Measurements from ENCODE around the gene HSPBAP1. TPM values are rescaled to one million over a fixed set of nuclear protein-coding genes. Genes with fewer than 3 reads are reported as not detected.

The HSPBAP1 gene
- total RNA-seq, 1 experiment from 2014 or later, result 8.9 TPM

DNA sequence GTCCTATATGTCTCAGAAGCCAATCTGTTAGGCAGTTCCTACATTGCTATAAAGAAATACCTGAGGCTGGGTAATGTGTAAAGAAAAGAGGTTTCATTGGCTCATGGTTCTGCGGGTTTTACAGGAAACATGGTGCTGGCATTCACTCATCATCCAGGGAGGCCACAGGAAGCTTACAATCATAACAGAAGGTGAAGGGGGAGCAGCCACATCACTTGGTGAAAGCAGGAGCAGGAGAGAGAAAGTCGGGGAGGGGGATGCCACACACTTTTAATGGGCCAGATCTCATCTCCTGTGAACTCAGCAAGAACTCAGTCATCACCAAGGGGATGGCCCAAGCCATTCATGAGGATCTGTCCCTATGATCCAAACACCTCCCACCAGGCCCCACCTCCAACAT is 10.3 kb upstream of the HSPBAP1 start:
- DNase-seq, result no peak
- H3K4me3 Mint-ChIP-seq (ENCODE audit: low read depth, unreplicated experiment), result no peak overlapping the region
- no peaks in the 10 kb centered on the region for H3K4me1 Mint-ChIP-seq (ENCODE audit: low read depth, unreplicated experiment)
- TF ChIP-seq, protein P1, sequence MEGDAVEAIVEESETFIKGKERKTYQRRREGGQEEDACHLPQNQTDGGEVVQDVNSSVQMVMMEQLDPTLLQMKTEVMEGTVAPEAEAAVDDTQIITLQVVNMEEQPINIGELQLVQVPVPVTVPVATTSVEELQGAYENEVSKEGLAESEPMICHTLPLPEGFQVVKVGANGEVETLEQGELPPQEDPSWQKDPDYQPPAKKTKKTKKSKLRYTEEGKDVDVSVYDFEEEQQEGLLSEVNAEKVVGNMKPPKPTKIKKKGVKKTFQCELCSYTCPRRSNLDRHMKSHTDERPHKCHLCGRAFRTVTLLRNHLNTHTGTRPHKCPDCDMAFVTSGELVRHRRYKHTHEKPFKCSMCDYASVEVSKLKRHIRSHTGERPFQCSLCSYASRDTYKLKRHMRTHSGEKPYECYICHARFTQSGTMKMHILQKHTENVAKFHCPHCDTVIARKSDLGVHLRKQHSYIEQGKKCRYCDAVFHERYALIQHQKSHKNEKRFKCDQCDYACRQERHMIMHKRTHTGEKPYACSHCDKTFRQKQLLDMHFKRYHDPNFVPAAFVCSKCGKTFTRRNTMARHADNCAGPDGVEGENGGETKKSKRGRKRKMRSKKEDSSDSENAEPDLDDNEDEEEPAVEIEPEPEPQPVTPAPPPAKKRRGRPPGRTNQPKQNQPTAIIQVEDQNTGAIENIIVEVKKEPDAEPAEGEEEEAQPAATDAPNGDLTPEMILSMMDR (IDR thresholded peaks at IDR 0.05; ENCODE audit: unreplicated experiment), result no peak
- intact Hi-C loops (cut with micrococcal nuclease; ENCODE audit: unreplicated experiment), result no loop called here
- no peaks in the 10 kb centered on the region for H3K36me3 Mint-ChIP-seq (ENCODE audit: insufficient read depth, unreplicated experiment)
- no peaks in the 10 kb centered on the region for H3K9me3 Mint-ChIP-seq (ENCODE audit: low read depth, unreplicated experiment)
- H3K27me3 Mint-ChIP-seq (ENCODE audit: unreplicated experiment), result no peaks in the 10 kb centered on the region
- CTCF ChIA-PET, result no interaction called here
- BruUV-seq (replicated peaks), result no TSS peak
- no peak overlapping the region for H3K27ac Mint-ChIP-seq (ENCODE audit: unreplicated experiment)

DNA sequence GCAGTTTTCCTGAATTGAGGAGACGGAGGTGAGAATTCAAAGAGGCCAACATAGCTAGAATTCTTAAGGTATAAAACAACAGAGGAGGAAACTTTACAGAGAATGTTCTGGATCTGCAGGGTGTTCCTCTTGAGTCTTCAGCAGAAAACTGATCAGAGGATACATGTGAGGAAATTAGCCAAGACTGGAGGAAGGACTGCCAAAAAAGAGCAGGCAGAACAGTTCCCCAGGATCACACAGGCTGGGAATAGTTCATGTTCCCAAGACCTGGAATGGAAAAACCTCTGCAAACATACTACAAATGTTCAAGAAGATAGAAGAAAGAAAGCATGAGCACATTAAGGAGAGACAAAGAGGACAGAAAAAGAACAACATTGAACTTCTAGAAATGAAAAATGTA is 8.7 kb upstream of the HSPBAP1 start:
- intact Hi-C loops (cut with micrococcal nuclease; ENCODE audit: unreplicated experiment), result no loop called here
- no peak overlapping the region for H3K27ac Mint-ChIP-seq (ENCODE audit: unreplicated experiment)

DNA sequence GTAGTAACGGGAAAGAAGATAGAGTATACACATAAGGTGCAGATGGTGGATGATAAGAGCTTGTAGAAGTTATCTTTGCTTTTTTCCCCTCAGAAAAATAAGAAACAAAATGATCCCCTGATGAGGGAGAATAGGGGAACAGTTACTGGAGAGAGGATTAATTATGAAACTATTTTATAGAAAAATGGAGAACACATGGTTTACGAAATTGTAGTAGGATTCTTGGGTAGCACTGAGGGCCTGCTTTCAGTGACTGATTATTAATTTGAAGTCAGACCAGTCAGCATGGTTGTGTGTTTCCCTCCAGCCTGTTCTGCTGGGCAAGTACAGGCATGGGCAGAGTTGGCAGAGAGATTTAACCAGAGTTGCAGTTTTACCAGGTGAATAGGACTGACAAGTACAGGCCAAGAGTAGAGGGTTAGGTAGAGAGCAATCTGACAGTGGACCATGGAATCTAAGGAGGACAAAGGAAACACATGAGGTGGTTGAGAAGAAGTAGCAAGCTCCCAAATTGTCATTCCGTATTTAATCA is 7.1 kb upstream of the HSPBAP1 start:
- no peaks in the 10 kb centered on the region for H3K36me3 Mint-ChIP-seq (ENCODE audit: insufficient read depth, unreplicated experiment)
- TF ChIP-seq, protein P1 (IDR thresholded peaks at IDR 0.05; ENCODE audit: unreplicated experiment), result no peak
- BruUV-seq (replicated peaks), result no TSS peak
- DNase-seq, result no peak
- H3K9me3 Mint-ChIP-seq (ENCODE audit: low read depth, unreplicated experiment), result no peaks in the 10 kb centered on the region
- intact Hi-C loops (cut with micrococcal nuclease; ENCODE audit: unreplicated experiment), result no loop called here
- CTCF ChIA-PET, result no interaction called here
- no peak overlapping the region for H3K4me3 Mint-ChIP-seq (ENCODE audit: low read depth, unreplicated experiment)
- no peaks in the 10 kb centered on the region for H3K27me3 Mint-ChIP-seq (ENCODE audit: unreplicated experiment)
- H3K27ac Mint-ChIP-seq (ENCODE audit: unreplicated experiment), result no peak overlapping the region
- peaks cover 18% of the 10 kb centered on the region for H3K4me1 Mint-ChIP-seq (ENCODE audit: low read depth, unreplicated experiment)

More for the DNA sequence above, 8.7 kb upstream of the HSPBAP1 start:
- no peak for DNase-seq
- no peaks in the 10 kb centered on the region for H3K27me3 Mint-ChIP-seq (ENCODE audit: unreplicated experiment)
- no peaks in the 10 kb centered on the region for H3K36me3 Mint-ChIP-seq (ENCODE audit: insufficient read depth, unreplicated experiment)
- TF ChIP-seq, protein P1 (IDR thresholded peaks at IDR 0.05; ENCODE audit: unreplicated experiment), result no peak
- CTCF ChIA-PET, result no interaction called here
- H3K4me3 Mint-ChIP-seq (ENCODE audit: low read depth, unreplicated experiment), result no peak overlapping the region
- H3K4me1 Mint-ChIP-seq (ENCODE audit: low read depth, unreplicated experiment), result peaks cover 2% of the 10 kb centered on the region
- no peaks in the 10 kb centered on the region for H3K9me3 Mint-ChIP-seq (ENCODE audit: low read depth, unreplicated experiment)
- BruUV-seq (replicated peaks), result no TSS peak

DNA sequence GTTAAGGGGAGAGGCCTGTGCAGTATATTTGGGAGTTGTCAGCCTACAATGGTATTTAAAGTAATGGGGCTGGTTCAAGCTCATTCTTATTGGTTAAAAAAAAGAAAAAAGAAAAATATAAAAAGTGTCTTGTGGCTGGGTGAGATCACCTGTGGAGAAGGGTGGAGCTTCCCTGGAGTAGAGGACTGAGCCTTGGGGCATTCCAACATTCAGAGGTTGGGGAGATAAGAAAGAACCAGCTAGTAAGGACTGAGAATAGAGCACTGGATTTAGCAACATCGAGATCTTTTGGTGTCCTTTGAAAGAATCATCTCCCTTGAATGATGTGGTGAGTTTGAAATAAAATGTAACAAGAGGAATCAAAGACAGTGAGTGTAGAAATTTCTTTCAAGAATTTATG is 6.4 kb upstream of the HSPBAP1 start:
- Mint-ChIP-seq H3K4me1 (ENCODE audit: low read depth, unreplicated experiment) (peaks cover 21% of the 10 kb centered on the region), H3K4me3 (ENCODE audit: low read depth, unreplicated experiment) (no peak overlapping the region), H3K9me3 (ENCODE audit: low read depth, unreplicated experiment) (no peaks in the 10 kb centered on the region), H3K36me3 (ENCODE audit: insufficient read depth, unreplicated experiment) (peaks cover 6% of the 10 kb centered on the region), H3K27ac (ENCODE audit: unreplicated experiment) (no peak overlapping the region), H3K27me3 (ENCODE audit: unreplicated experiment) (no peaks in the 10 kb centered on the region)
- CTCF ChIA-PET, result no interaction called here
- TF ChIP-seq, protein P1 (IDR thresholded peaks at IDR 0.05; ENCODE audit: unreplicated experiment), result no peak
- DNase-seq, result no peak
- intact Hi-C loops (cut with micrococcal nuclease; ENCODE audit: unreplicated experiment), result no loop called here
- no TSS peak for BruUV-seq (replicated peaks)

All from Calu3 (cell line).